GM18508 (cell line): ENCODE results near the gene GJA3.

Experiments
- ATAC-seq: cut with Tn5 transposase; IDR thresholded peaks from one replicate; pipeline ENCODE4 v1.9.1; 2021; ENCODE audit warnings: moderate number of reproducible peaks; ENCODE audit not compliant: insufficient read depth, unreplicated experiment

GJA3 gene

DNA sequence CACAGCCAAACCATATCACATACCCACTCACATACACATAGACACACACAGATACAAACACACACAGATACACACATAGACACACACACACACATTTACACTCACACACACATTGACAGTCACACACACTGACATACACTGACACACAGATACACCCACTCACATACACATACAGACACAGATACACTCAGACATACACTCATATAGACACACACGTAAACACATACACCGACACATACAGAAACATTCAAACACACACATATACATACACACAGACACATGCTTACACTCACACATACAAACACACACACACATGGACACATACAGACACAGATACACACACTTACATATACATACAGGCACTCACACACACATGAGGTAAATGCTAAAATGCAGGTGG lies 30.2 kb downstream of the GJA3 start:
- ATAC-seq = no peak

DNA sequence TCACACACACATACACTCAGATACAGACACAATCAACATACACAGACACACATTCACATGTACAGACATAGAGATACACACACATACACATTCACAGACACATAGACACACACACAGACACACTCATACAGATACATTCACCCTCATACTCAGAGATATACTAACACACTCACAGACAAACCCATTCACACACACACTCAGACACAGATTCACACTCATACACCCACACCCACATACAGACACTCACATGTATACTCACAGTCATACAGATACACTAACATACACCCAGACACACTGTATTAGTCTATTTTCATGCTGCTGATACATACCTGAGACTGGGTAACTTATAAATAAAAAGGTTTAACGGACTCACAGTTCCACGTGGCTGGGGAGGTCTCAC lies 30.8 kb downstream of the GJA3 start:
- ATAC-seq = no peak

DNA sequence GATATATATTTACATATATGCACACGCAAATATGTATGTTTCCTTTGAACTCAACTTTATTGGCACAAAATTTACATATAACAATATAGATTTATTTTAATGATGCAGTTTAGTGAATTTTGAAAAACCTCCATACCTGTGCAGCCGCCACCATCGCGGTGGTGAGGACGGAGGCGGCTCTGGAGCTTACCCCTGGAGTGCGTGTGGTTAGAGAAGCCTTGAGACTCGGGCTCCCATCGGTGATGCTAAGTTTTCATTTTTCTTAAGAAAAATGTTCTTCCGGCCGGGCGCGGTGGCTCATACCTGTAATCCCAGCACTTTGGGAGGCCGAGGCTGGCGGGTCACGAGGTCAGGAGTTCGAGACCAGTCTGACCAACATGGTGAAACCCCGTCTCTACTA lies 31.8 kb downstream of the GJA3 start:
- ATAC-seq = no peak

DNA sequence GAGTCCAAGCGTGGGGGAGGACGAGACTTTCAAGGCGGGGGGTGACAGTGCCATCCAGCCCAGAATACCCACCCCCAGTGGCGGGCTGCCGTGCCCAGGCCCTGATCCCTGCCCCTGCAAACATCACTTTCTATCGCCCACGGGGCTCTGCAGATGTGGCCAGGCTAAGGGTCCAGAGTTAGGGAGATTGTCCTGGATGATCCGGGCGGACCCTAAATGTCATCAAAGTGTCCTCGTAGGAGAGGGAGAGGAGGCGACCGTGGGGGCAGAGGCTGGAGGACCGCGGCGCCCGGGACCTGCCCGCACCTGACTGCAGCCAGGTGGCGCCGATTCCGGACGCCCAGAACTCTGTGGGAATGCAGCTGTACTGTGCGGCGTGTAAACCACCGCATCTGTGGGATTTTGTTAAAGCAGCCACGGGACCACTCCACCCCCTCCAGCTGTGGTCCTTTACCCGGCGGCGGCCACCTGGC lies 32.4 kb downstream of the GJA3 start:
- no peak for ATAC-seq

DNA sequence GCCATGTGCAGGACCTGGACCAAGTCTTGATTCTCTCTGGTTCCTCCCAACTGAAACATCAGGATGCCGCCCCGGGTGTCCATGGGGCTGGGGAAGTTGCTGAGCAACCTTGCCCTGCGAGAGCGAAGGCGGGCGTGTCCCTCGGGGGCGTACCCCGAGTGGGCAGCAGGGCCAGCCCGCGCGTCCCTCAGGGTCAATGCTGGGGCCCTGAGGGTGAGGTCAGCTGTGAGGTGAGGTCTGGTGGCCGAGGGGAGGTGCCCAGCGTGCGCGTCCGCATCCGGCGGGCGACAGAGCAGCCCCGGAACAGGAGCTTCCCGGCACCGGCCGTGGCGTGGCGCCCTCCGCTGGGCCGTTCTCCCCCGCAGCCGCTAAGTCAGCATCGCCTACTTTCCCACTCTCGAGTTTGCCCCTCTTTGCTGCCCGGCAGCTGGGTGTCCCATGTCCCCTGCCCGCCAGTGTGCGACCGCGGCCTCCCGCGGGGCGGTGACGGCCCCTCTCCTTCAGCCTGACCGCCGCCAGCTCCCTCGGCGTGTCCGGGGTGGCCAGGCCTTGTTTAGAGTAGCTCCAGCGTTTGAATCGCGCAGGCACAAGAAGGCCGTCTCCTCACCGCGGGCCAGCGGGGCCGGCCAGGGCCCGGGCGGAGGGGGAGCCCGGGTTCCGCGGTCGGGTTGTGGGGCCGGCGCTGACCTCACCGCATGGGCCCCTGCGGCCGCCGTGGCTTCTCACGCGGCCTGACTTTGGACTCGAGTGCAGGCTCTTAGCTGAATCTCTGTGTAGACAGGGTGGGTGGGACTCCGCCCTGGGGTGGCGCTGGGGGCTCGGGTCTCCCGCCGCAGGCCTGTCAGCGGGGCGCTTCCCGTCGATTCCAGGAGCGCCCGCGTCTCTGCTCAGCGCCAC lies 33.0 kb downstream of the GJA3 start:
- ATAC-seq = peak; percentile 41

DNA sequence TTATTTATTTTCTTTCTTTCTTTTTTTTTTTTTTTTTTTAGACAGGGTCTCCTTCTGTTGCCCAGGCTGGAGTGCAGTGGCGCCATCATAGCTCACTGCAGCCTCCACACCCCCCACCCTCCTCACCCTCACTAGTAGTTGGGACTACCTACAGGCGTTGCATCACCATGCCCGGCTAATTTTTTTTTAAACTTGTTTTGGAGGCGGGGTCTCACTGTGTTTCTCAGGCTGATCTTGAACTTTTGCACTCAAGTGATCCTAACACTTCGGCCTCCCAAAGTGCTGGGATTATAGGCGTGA lies 33.6 kb downstream of the GJA3 start:
- no peak for ATAC-seq

DNA sequence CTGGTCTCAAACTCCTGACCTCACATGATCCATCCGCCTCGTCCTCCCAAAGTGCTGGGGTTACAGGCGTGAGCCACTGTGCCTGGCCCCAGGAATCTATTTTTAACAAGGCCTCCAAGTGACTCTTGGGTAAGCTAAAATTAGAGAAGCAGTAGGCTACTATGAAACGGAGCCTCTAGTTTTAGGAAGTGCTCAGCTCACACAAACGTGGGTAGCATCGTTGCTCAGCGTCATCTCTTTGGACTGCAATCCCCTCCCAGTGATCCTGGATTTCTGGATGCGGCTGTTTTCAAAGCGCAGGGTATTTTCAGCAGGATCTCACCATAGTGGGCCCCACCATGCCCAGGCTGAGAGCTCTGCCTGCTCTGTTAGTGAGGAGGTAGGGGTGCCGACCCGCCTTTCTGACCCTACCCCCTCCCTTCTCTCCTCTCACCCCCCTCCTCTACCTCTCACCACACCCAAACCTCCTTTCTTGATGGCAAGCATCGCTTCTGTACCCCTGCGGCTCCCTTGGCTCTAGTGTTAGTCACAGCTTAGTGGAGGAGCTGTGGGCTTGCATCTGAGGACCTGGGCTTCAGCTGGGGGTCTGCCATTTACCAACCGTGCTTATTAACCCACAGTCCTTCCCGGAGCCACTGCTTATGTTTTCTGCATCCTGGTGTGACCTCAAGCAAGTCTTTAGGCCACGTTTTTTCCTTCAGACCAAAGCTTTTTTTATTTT lies 34.2 kb downstream of the GJA3 start:
- ATAC-seq = no peak

DNA sequence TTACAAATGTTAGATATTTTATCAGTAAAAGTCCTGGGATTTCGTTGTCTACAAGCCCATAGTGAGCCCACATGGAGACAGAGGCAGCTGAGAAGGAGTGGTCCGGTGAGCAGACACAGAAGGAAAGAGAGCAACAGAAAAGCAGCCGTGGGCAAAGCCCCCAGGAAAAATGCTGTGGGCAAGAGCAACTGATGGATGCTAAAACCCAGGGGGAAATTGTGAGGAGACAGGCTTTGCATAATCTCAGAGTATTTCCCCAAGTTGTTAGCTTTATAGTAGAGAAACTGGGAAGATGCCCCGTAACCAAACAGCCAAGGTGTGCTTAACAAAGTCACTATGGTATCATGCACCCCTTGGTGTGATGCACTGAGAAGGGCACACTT lies 35.1 kb downstream of the GJA3 start:
- no peak for ATAC-seq

DNA sequence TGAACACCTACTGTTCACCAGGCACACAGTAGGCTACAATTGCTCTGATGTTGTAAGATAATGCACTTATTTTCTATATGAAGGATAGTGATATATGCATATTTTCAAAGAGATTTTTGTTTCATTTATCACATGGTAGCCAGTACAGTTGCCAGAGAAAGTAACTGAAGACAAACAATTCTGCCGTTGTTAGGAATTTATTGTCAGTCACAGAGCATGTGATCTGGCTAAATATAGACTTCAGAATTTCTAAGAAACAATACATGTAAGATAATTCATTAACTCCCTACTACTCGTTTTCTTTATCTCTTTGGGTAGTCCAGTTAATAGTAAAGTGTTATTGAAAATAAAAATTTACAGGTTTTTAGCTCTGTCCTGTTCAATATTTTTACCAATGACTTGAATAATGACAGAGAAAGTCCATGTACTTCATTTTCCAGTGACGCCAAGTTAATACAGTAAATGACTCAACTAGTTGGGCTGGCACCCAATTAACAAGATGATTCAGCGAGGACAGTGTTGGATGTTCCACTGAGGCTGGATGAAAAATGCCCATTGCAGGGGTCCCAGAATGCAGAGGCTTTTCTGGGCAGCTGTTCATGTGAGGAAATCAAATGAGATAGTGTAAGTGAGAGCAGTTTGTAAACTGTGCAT lies 35.6 kb downstream of the GJA3 start:
- ATAC-seq = no peak

DNA sequence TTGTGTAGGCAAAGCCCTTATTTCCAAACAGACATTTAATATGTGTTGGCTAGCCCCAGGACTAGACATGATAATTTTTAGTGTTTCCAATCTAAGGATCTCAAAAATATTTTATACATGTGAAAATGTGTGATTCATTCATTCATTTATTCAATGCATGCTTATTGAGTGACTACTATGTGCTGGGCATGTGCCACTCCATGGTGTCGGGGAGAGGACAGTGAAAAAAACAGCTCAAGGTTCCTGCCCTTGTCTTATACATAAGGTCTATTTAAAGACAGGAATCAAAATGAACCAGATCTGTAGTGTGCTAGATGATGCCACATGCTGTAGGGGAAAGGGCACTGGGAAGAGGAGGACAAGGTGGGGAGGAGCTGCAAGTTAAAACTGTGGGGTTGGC lies 36.5 kb downstream of the GJA3 start:
- ATAC-seq = no peak

DNA sequence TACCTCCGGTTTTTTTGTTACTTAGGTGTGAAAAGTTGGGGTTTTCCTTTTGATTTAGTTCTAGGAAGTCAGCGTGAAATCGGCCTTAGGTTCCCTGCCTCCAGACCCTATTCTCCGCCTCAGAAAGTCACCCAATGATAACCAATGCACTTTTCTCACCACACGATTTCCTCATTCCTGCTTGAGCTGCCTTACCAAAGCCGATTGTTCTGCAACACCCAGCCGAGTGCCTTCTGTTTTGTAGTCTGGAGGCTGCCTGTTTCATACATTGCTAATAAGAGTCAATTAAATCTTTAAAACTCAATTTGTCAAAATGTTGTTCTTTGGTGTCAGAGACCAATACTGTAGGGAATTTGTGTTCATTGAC lies 39.7 kb downstream of the GJA3 start:
- no peak for ATAC-seq

DNA sequence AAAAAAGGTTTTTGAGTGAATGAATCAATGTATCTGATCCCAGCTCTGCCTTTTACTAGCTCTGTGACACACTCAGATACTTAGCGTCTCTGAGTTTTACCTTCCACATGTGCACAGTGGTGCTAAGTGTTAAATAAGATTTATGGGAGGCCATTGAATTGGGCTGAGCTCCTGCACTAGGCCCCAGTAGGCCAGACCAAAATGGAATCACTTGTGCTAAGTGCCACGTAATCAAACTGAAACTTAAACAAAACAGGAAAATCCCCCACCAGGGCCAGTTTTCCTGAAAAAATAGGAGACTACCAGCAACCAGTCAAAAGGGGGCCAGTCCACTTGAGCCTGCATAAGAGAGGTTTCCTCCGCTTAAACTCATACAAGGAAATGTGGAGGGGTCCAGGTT lies 40.9 kb downstream of the GJA3 start:
- ATAC-seq = no peak

DNA sequence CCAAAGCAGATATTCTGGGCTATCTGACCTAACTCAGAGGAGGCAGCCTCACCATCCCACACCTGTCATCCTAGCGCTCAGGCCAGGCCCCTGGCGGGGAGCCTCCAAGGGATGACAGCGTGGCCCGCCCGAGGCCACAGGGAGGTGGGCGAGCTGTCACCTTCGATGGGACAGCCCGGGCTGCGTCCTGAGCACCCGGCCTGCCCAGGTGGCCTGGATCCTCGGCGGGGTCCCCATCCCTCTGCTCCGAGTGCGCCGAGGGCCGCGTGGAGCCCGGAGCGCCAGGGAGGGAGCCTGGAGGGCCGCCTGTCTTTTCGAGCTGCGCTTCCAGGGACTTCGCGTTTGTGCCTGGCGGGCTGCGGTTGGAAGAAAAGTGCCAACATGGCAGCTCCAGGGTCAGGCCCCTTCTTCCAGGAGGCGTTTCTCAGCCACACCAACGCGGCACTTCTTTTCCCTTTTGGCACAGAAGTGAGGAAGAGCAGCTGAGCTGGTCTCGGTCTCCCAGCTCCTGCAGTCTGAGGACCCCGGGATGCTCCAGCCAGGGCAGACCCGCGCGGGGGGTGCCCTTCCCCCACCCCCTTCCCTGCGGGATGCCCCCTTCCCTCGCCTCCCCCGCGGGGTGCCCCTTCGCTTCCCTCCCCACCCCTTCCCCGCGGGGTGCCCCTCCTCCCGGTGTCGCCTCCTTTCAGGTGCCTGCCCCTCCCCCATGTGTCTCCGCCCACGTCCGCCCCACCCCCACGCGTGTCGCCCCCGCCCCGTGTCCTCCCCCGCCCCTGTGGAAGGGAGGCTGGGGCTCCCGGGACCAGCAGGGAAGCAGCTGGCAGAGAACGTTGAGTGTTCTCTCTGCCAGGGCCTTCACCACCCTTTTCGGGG lies 42.3 kb downstream of the GJA3 start:
- ATAC-seq = no peak

DNA sequence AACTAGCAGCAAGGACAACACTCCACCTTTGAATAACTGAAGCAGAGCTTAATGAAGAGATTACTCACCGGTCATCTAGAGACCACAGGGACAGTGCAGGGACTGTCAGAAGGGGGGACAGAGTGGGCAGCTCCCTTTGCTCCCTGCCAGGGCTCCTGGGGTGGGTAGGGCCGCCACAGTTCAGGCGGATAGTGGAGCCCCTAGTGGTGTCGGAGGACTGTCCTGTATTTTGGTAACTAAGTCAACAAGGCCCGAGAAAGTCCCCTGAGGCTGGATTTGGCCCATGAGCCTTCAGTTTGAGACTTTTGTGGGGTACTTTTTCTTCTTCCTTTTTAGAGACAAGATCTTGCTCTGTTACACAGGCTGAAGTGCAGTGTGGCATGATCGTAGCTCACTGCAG lies 44.6 kb downstream of the GJA3 start:
- ATAC-seq = no peak

DNA sequence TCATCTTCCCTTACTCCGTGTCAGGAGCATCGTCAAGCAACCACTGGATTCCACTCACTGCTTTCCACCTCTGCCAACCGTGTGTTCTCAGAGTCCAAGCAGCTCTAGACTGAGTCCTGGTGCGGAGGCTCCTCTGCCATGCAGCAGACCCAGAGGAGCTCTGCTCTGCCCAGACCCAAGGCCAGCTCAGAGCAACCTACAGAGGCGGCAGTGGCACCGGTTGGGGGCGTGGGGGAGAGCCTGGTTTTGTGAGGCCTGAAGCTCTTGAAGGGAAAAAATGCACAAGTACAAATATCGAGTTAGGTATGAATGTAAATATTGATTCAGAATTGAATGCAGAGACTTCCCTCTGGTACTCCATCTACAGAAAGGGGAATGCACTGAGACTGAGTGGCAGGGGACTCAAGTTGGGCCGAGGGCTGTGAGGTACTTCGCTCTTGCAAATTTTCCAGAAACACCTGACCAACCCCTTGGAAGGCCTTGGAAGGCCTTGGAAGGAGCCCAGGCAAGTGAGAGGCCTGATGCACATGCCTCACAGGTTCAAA lies 46.7 kb downstream of the GJA3 start:
- no peak for ATAC-seq

DNA sequence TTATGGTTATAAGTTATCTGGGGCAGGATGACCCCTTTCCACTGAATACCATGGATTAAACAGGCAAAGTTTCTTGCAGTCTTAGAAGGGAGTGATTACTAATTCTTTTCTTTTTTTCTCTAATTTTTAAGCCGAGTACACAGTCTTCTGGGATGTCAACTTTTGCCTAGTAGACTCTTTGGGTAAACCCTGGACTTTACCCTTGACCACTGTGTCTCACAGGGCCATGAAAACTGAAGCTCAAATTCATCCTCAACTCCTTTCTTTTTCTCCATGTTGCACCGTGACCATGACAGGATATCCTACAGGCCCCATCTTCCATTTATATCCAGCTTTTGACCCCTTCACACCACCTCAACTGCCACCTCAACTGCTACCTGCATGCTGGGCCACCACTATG lies 51.8 kb downstream of the GJA3 start:
- ATAC-seq = no peak

DNA sequence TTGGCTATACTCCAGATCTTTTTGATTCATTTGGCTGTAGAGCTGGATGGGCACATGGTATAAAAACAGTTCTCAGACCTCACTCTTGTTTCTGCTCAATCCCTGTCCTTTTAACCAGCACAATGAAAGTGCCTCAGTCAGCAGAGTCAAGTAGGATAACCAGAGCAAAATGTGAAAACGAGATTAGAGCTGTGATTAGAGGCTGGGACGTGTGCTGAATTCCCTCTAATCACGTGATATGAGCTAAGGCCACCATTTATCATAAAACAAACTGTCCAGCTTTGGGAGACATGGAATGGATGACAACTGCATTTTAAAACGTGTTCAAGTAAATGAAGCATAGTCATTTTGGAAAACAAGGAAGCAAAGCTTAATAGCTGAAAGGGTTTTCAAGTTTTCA lies 54.1 kb downstream of the GJA3 start:
- no peak for ATAC-seq

DNA sequence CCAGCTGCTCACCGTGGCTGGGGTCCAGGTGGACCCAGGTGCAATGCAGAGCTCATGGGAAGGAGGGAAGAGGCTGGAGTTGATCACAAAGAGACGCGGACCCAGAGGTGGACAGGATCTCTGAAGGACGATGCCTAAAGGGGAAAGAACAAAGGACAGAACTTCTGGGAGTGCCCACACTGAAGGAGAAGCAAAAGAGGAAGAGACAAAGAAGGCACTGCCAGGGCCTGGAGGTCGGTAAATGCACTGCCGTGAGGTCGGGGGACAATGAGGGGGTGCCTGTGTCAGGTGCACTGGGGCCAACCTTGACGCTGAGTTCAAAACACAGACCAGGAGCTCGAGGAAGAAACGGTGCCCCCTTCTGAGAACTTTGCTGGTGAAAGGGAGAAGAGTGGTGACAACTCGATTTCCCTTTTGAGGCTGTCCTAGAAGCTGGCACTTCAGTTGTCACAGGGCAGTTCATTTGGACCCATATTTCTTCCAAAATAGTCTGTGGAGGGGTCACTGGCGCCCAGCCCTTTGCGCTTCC lies 55.6 kb downstream of the GJA3 start:
- ATAC-seq = no peak

DNA sequence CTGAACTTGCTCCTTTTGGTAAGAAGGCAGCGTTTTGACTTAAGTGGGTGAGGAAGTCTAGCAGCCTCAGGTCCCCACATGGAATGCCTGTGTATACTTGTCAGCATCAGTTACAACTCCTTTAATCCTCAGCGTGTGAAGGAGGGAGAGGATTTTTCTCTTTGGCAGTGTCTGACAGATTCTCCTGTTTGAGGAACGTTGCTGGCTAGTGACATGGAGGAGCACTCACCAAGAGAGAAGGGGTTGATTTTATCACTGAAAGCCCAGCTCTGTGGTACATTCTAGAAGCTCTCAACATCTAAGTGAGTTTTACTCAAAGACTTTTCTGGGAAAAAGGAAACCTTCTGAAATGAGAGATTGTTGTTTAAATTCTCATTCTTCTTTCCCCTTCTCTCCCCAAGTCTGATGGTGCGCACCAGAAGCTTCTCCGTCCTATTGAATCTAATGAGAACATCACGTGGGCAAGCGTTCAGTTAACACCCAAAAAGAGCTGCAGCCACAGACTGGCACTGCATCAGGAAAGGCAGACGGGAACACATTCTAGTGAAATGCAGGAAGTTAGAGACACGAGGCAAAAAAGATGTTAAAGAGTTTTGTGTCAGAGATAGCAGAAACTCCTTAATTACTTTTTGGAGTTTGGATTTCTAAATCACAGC lies 58.2 kb downstream of the GJA3 start:
- ATAC-seq = no peak
